Bronchial epithelial cell (primary cell): Measurements from ENCODE around the gene SNTG2. TPM values are rescaled to one million over a fixed set of nuclear protein-coding genes. Genes with fewer than 3 reads are reported as not detected.
"Not testable (repeated sequence)": the region's sequence is repeated elsewhere in the genome, so short reads cannot be mapped to it uniquely, and the experiment has no call there.

ENCODE experiments used
- DNase-seq: peaks from one replicate; pipeline ENCODE4 v3.0.0-alpha.2; 2010; ENCODE audit warnings: low read depth
- FAIRE-seq: peaks from 2 replicates; lab custom pipeline; 2011; peaks lifted over from hg19 to GRCh38; lab: Jason Lieb, UNC
- H3K27me3 ChIP-seq: 2 replicates; pipeline ENCODE4 v1.5.1; 2011; ENCODE audit warnings: low read length; ENCODE audit not compliant: control insufficient read depth, insufficient read depth
- H3K36me3 ChIP-seq: 2 replicates; pipeline ENCODE4 v1.5.1; 2011; ENCODE audit warnings: low read length; ENCODE audit not compliant: control insufficient read depth, insufficient read depth
- H3K4me3 ChIP-seq: 2 replicates; pipeline ENCODE4 v1.5.1; 2011; ENCODE audit warnings: mild to moderate bottlenecking, low read depth, low read length, control low read depth
- total RNA-seq: library from RNA; depleted of rRNA; stranded (reverse); fragments of >200 nt; gene quantifications from 2 replicates; pipeline ENCODE4 v1.2.1, GENCODE V29; 2014
- TF ChIP-seq, protein P1 (sequence below): IDR thresholded peaks from 2 replicates; pipeline ENCODE4 v1.5.1; 2011; ENCODE audit warnings: mild to moderate bottlenecking, moderate library complexity, low read length, control low read depth, inconsistent platforms; ENCODE audit not compliant: insufficient read depth, severe bottlenecking

The SNTG2 gene
- total RNA-seq, 1 donor from 2014 or later, result not detected

DNA sequence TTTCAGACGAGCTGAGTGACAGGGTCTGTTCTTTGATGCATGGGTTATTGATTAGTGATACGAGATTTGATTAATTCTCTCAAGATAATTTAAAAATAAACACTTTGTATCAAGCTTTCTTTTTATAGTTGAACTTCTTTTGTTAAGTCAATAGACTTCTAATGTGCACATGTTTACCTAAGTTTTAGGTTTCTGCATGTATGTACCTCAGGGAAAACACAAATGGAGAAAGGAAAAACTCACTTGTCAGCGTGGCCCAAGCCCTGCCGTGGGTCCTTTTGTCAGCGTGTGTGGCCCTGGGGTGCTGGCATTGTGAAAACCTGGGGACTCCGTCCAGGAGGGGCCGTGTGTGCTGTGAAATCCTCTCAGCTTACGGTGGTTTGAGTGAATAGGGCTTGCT is 153.7 kb downstream of the SNTG2 start:
- DNase-seq, result no peak
- TF ChIP-seq, protein P1, sequence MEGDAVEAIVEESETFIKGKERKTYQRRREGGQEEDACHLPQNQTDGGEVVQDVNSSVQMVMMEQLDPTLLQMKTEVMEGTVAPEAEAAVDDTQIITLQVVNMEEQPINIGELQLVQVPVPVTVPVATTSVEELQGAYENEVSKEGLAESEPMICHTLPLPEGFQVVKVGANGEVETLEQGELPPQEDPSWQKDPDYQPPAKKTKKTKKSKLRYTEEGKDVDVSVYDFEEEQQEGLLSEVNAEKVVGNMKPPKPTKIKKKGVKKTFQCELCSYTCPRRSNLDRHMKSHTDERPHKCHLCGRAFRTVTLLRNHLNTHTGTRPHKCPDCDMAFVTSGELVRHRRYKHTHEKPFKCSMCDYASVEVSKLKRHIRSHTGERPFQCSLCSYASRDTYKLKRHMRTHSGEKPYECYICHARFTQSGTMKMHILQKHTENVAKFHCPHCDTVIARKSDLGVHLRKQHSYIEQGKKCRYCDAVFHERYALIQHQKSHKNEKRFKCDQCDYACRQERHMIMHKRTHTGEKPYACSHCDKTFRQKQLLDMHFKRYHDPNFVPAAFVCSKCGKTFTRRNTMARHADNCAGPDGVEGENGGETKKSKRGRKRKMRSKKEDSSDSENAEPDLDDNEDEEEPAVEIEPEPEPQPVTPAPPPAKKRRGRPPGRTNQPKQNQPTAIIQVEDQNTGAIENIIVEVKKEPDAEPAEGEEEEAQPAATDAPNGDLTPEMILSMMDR, result no peak
- no peaks in the 10 kb centered on the region for H3K36me3 ChIP-seq
- H3K27me3 ChIP-seq, result no peaks in the 10 kb centered on the region
- no peak overlapping the region for H3K4me3 ChIP-seq
- no peak for FAIRE-seq

DNA sequence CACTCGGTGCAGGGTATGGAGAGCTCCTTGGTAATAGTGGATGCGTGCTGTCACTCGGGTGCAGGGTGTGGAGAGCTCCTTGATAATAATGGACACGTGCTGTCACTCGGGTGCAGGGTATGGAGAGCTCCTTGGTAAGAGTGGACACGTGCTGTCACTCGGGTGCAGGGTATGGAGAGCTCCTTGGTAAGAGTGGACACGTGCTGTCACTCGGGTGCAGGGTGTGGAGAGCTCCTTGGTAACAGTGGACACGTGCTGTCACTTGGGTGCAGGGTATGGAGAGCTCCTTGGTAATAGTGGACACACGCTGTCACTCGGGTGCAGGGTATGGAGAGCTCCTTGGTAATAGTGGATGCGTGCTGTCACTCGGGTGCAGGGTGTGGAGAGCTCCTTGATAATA is 155.7 kb downstream of the SNTG2 start:
- not testable (repeated sequence) for H3K36me3 ChIP-seq, DNase-seq, H3K4me3 ChIP-seq, H3K27me3 ChIP-seq
- peak; percentile 60 for FAIRE-seq

- Histone ChIP-seq H3K36me3 (no peaks in the 10 kb centered on the region), H3K4me3 (no peak overlapping the region), H3K27me3 (no peaks in the 10 kb centered on the region)
- no peak for FAIRE-seq
- DNase-seq, result no peak
- TF ChIP-seq, protein P1, result no peak
Measured at GRCh38 chr2:1115843-1116539, 165.3 kb downstream of the SNTG2 start.

DNA sequence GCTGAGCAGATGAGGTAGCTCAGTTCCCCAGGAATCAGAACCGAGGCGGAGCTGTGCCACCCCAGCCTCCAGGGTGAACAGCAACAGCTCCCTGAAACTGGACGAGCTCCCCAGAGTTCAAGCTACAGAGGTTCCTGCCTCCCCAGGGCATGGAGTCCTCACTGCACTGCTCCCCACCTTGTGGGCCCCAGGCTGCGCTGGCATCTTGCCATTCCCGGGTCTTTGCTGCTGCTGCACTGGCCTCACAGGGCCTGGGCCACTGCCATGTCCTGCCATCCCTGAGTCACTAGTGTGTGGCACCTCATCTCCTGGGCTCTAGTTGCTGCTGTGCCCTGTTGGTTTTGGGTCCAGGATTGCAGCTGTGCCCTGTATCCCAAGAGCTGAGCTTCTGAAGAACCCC is 166.9 kb downstream of the SNTG2 start:
- FAIRE-seq (no peak), DNase-seq (no peak)
- no peak overlapping the region for H3K4me3 ChIP-seq
- TF ChIP-seq, protein P1, result no peak
- no peaks in the 10 kb centered on the region for H3K27me3 ChIP-seq
- H3K36me3 ChIP-seq, result no peaks in the 10 kb centered on the region

- no peak for FAIRE-seq
- H3K27me3 ChIP-seq, result no peaks in the 10 kb centered on the region
- TF ChIP-seq, protein P1, result no peak
- no peaks in the 10 kb centered on the region for H3K36me3 ChIP-seq
- H3K4me3 ChIP-seq, result no peak overlapping the region
- no peak for DNase-seq
Measured at GRCh38 chr2:1125217-1125616, 174.6 kb downstream of the SNTG2 start.

- Histone ChIP-seq H3K27me3 (no peaks in the 10 kb centered on the region), H3K36me3 (no peaks in the 10 kb centered on the region), H3K4me3 (no peak overlapping the region)
- DNase-seq (no peak), FAIRE-seq (no peak)
- TF ChIP-seq, protein P1, result no peak
Measured at GRCh38 chr2:1125633-1126370, 175.2 kb downstream of the SNTG2 start.
